Measurements from ENCODE around the gene OXNAD1. TPM values are rescaled to one million over a fixed set of nuclear protein-coding genes. Genes with fewer than 3 reads are reported as not detected.

The OXNAD1 gene
- total and polyA plus RNA-seq, 2 of the 13 experiments (the other 11 are each of a cell fraction or from before 2014, with no cell fraction given), result 9.9 to 18.8 TPM

GRCh38 chr3:16264708-16265454 is at the start of gene OXNAD1, which contains the start of gene DPH3 (continued):
- no peak for TF ChIP-seq ZNF776 (CRISPR knock-in tag; IDR thresholded peaks at IDR 0.05)
- peak; percentile 60 for TF ChIP-seq KDM5B (CRISPR knock-in tag; IDR thresholded peaks at IDR 0.05; ENCODE audit: borderline replicate concordance)
- 0 out of 2 replicates have a peak, but pooled peaks have one; percentile 1 for TF ChIP-seq ZNF891 (CRISPR knock-in tag; IDR thresholded peaks at IDR 0.05)
- TF ChIP-seq ZMYM3 (CRISPR knock-in tag; IDR thresholded peaks at IDR 0.05), result no peak
- TF ChIP-seq KMT2A (CRISPR knock-in tag; IDR thresholded peaks at IDR 0.05), result peak; percentile 97
- no peak for TF ChIP-seq PCBP2 (optimal IDR thresholded peaks at IDR 0.05; ENCODE audit: low read depth, low read length, poor library complexity, severe bottlenecking)
- peak; percentile 87 for TF ChIP-seq RFX1 (IDR thresholded peaks at IDR 0.05)
- TF ChIP-seq JUND (CRISPR knock-in tag; IDR thresholded peaks at IDR 0.05), result no peak
- no peak for TF ChIP-seq NCOA5 (CRISPR knock-in tag; IDR thresholded peaks at IDR 0.05)
- TF ChIP-seq STAG1 (CRISPR knock-in tag; IDR thresholded peaks at IDR 0.05), result no peak
- TF ChIP-seq ZNF468 (CRISPR knock-in tag; IDR thresholded peaks at IDR 0.05), result no peak
- TF ChIP-seq, protein P1, sequence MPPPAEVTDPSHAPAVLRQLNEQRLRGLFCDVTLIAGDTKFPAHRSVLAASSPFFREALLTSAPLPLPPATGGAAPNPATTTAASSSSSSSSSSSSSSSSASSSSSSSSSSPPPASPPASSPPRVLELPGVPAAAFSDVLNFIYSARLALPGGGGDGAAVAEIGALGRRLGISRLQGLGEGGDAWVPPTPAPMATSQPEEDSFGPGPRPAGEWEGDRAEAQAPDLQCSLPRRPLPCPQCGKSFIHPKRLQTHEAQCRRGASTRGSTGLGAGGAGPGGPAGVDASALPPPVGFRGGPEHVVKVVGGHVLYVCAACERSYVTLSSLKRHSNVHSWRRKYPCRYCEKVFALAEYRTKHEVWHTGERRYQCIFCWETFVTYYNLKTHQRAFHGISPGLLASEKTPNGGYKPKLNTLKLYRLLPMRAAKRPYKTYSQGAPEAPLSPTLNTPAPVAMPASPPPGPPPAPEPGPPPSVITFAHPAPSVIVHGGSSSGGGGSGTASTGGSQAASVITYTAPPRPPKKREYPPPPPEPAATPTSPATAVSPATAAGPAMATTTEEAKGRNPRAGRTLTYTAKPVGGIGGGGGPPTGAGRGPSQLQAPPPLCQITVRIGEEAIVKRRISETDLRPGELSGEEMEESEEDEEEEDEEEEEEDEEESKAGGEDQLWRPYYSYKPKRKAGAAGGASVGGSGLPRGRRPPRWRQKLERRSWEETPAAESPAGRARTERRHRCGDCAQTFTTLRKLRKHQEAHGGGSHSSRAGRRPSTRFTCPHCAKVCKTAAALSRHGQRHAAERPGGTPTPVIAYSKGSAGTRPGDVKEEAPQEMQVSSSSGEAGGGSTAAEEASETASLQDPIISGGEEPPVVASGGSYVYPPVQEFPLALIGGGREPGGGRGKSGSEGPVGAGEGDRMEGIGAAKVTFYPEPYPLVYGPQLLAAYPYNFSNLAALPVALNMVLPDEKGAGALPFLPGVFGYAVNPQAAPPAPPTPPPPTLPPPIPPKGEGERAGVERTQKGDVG (CRISPR knock-in tag; IDR thresholded peaks at IDR 0.05; ENCODE audit: borderline replicate concordance), result peak; percentile 28; the same call in 1 of the 2 replicates
- TF ChIP-seq, protein P2, sequence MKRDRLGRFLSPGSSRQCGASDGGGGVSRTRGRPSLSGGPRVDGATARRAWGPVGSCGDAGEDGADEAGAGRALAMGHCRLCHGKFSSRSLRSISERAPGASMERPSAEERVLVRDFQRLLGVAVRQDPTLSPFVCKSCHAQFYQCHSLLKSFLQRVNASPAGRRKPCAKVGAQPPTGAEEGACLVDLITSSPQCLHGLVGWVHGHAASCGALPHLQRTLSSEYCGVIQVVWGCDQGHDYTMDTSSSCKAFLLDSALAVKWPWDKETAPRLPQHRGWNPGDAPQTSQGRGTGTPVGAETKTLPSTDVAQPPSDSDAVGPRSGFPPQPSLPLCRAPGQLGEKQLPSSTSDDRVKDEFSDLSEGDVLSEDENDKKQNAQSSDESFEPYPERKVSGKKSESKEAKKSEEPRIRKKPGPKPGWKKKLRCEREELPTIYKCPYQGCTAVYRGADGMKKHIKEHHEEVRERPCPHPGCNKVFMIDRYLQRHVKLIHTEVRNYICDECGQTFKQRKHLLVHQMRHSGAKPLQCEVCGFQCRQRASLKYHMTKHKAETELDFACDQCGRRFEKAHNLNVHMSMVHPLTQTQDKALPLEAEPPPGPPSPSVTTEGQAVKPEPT (CRISPR knock-in tag; IDR thresholded peaks at IDR 0.05; ENCODE audit: low read depth), result no peak
- TF ChIP-seq ZMAT3 (CRISPR knock-in tag; conservative IDR thresholded peaks at IDR 0.05), result no peak
- TF ChIP-seq ZSCAN29 (CRISPR knock-in tag; conservative IDR thresholded peaks at IDR 0.05), result 0 out of 2 replicates have a peak, but pooled peaks have one; percentile 54
- no peak for TF ChIP-seq TCF7L2 (IDR thresholded peaks at IDR 0.05; ENCODE audit: low read depth, low read length)
- no peak for TF ChIP-seq ZNF558 (CRISPR knock-in tag; IDR thresholded peaks at IDR 0.05; ENCODE audit: borderline replicate concordance)
- peak; percentile 72; the same call in 1 of the 2 replicates for TF ChIP-seq POLR2AphosphoS2 (IDR thresholded peaks at IDR 0.05; ENCODE audit: low read depth, low read length)
- TF ChIP-seq HOXA5 (CRISPR knock-in tag; IDR thresholded peaks at IDR 0.05), result peak; percentile 84
- TF ChIP-seq ZNF430 (CRISPR knock-in tag; IDR thresholded peaks at IDR 0.05), result peak; percentile 85
- peak; percentile 55; the same call in 1 of the 2 replicates for TF ChIP-seq ZNF839 (CRISPR knock-in tag; IDR thresholded peaks at IDR 0.05; ENCODE audit: borderline replicate concordance)
- TF ChIP-seq CENPT (CRISPR knock-in tag; IDR thresholded peaks at IDR 0.05; ENCODE audit: low read depth), result no peak
- TF ChIP-seq ZFP36 (IDR thresholded peaks at IDR 0.05; ENCODE audit: borderline replicate concordance, low read depth, low read length, partially characterized antibody), result no peak
- TF ChIP-seq, protein P3, sequence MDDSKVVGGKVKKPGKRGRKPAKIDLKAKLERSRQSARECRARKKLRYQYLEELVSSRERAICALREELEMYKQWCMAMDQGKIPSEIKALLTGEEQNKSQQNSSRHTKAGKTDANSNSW (CRISPR knock-in tag; IDR thresholded peaks at IDR 0.05; ENCODE audit: borderline replicate concordance), result no peak
- TF ChIP-seq HMG20A (CRISPR knock-in tag; IDR thresholded peaks at IDR 0.05; ENCODE audit: borderline replicate concordance), result no peak

All from HepG2 (cell line).